ENCODE results near the gene LYST.

DNA sequence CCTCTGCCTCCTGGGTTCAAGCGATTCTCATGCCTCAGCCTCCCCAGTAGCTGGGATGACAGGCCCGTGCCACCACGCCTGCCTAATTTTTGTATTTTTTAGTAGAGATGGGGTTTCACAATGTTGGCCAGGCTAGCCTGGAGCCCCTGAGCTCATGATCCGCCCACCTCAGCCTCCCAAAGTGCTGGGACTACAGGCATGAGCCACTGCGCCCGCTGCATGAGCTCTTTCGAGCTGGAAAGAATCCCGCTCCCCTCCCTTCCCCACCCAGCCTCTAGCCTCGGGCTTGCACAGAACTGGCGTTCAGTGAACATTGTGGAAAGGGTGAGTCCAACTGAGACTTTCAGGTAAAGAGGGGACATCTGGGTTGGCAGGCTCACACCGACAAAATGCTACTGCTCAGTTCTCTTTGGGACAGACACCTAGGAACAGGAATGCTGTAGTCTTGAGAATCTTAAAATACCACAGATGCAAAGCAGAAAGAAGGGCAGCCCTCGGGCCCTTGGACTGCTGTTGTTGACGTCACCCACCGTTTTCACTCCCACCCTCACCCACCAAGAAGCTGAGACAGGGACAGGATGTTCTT lies 207.4 kb downstream of the LYST start:
- no peak for TF ChIP-seq POLR2AphosphoS5 (IDR thresholded peaks at IDR 0.05; ENCODE audit: low read depth, low read length)
- no peak for TF ChIP-seq POLR2A (IDR thresholded peaks at IDR 0.05; ENCODE audit: low read depth, low read length)
